Measurements from ENCODE around the gene CHID1.

- no peak for TF ChIP-seq FOXM1 (IDR thresholded peaks at IDR 0.05; ENCODE audit: borderline replicate concordance)
- no peak for TF ChIP-seq ELF4 (IDR thresholded peaks at IDR 0.05)
- TF ChIP-seq FOXK2 (IDR thresholded peaks at IDR 0.05), result no peak
- no peak for TF ChIP-seq TARDBP (IDR thresholded peaks at IDR 0.05)
- TF ChIP-seq NFRKB (IDR thresholded peaks at IDR 0.05), result no peak
- no peak for TF ChIP-seq HDGF (IDR thresholded peaks at IDR 0.05; ENCODE audit: borderline replicate concordance)
- TF ChIP-seq BHLHE40 (IDR thresholded peaks at IDR 0.05; ENCODE audit: borderline replicate concordance), result no peak
- no peak for TF ChIP-seq FOXA1 (IDR thresholded peaks at IDR 0.05)
- no peak for TF ChIP-seq SP1 (IDR thresholded peaks at IDR 0.05)
- no peak for TF ChIP-seq LEF1 (IDR thresholded peaks at IDR 0.05; ENCODE audit: borderline replicate concordance)
- no peak for TF ChIP-seq ARNT (IDR thresholded peaks at IDR 0.05)
Observed at GRCh38 chr11:917426-917825, 6.8 kb upstream of the CHID1 start.

Measured in HEK293T (cell line).